ENCODE measurements around the gene ATL2.

- no peak for TF ChIP-seq CTCF (IDR thresholded peaks at IDR 0.05)
- no peak for TF ChIP-seq ZFX (IDR thresholded peaks at IDR 0.05; ENCODE audit: borderline replicate concordance)
Measured at GRCh38 chr2:38336621-38337020, 40.5 kb downstream of the ATL2 start.
